ENCODE results near the gene NACAD.
"Not testable (repeated sequence)": the region's sequence is repeated elsewhere in the genome, so short reads cannot be mapped to it uniquely, and the experiment has no call there.

The NACAD gene

GRCh38 chr7:45053401-45053800, 35.4 kb downstream of the NACAD start:
- no peak for DNase-seq

DNA sequence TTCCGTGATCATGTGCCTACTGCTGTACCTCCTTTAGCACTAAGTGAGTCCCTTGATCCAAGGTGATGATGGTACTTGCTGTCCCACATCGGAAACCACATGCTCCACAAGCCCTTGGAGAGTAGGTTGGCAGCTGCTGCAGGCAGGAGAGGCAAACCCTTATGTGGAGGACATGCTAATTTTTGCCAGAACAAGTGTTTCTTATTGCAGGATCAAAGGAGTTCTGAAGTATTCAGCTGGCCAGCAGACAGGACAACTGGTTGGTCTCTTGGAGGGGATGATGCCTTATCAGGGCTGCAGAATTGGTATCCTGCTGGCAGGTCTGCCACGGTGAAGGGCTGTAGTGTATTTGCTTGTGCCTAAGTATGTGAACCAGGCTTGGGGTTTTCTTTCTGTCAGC, 36.8 kb downstream of the NACAD start:
- no peak for DNase-seq

GRCh38 chr7:45050198-45050597, 38.6 kb downstream of the NACAD start:
- no peak for DNase-seq

GRCh38 chr7:45048748-45049147, 40.0 kb downstream of the NACAD start:
- no peak for DNase-seq

GRCh38 chr7:45044338-45044737, 44.4 kb downstream of the NACAD start:
- no peak for DNase-seq

DNA sequence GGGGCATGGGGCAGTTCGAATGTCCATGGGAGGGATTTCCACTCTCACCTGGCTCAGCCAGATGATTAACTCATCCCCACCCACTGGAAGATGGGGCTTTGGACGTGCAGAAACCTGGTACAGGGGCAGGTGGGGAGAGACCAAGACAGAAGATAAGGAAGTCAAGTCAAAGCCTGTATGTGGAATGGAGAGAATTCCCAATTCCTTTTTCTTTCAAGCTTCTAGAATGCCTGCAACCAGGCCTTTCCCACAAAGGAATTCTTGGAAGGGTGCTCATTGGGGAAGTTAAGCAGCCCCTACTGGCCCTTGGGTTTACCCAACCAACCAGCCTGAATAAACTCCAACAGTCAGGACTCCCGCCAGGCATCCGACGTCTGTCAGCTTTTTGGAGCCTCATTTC, 49.7 kb downstream of the NACAD start:
- no peak for DNase-seq

DNA sequence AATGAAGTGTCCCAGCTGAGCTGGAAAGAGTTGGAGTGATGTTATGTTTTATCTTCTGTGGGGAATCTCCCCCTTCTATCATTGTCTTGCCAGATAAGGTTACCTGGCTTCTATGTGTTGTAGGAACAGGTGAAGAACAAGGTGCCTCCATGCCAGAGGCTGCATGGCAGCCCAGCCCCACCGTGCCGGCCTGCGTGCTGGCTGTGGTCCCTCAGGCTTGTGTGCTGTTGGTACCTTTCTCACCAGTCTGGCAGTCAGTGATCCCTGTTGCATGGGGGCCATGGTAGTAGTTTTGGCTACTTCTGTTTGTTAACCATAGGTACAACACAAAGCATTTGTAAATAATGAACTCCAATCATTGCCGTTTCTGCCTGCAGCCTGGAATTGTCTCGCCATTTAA, 50.9 kb downstream of the NACAD start:
- DNase-seq = no peak

GRCh38 chr7:45036796-45037195, 52.0 kb downstream of the NACAD start:
- DNase-seq = no peak

DNA sequence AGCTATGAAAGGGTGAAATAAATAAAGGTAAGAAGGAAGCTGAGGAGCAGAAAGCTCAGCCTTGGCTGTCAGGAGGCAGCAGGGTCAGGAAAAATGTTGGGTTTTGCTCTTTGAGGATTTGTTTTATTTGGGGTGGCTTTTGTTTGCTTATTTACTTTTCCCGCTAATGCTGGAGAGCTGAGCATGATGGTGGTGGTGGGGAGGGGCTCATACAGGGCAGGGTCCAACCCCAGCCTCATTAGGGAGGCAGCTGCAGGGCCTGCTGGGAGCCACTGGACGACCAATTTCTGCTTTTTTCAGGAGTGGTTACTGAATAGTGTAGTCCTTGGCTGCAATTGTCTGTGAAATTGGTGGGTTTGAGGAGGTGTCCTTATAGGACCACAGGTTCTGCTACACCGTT, 52.5 kb downstream of the NACAD start:
- DNase-seq = no peak

DNA sequence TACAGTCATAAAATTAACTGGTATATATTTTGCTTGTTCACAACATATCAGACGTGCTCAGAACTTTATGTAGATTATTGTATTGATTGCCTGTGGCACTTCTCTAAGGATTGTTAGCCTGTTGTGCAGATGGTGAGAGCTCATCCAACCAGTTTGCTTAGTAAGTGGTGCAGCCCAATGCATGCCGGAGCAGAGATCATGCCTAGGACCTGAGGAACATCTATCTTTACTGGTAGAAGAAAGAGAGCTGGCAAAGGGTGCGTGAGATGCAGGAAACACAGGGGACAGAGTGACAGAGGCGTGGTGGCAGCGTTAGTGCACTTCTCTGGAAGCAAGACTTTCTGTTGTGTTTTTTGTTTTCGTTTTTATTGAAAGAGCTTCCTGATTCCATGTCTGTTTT, 52.9 kb downstream of the NACAD start:
- DNase-seq = no peak

DNA sequence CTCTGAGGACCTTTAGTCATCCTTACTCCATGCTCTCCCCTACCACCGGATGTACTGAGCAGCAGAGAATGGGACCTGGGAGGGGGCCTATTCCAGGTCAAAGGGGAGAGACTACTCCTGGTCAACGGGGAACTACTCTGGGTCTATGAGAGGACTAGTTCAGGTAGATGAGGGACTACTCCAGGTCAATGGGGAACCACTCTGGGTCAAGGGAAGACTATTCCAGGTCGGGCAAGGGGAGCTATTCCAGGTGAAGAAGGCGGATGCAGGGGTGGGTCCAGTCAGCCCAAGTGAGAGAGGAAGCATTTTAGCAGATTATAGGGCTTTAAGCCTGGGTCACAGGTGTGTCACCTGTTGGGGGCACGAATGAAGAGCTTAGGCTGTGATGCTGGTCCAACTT, 53.4 kb downstream of the NACAD start:
- no peak for DNase-seq

DNA sequence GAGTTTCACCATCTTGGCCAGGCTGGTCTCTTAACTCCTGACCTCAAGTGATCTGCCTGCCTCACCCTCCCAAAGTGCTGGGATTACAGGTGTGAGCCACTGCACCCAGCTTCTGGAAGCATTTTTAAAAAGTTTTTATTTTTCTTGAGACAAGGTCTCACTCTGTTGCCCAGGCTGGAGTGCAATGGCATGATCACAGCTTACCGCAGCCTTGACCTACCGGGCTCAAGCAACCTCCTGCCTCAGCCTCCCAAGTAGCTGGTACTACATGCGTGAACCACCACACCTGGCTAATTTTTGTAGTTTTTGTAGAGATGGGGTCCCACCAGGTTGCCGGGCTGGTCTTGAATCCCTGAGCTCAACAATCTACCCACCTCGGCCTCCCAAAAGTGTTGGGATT, 54.1 kb downstream of the NACAD start:
- not testable (repeated sequence) for DNase-seq

GRCh38 chr7:45033931-45034290, 54.9 kb downstream of the NACAD start:
- DNase-seq = no peak

- DNase-seq = no peak
These were observed 55.4 kb downstream of the NACAD start for GRCh38 chr7:45033261-45033930.

DNA sequence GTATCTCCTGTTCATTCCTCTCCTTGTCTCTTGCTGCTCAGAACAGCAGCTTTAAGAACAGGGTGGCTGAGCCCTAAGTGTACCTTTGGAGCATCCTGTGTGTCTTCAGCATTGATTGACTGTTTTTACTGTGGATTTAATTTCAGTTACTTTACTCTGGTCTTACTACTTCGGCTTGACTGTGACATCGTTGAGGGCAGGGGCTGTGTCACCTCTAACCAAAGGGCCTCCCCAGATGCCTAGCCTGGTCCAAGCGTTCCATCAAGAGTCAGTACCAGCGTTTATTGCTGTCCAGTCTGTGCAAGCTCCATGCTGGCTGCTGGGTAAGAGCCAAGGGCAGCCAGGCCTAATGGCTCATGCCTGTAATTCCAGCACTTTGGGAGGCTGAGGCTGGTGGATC, 56.3 kb downstream of the NACAD start:
- DNase-seq = no peak

- no peak for DNase-seq
These were observed 56.9 kb downstream of the NACAD start for GRCh38 chr7:45031829-45032228.

Measured in activated effector memory CD4-positive, alpha-beta T cell treated with Interleukin-2 at 50 U/mL for 16 hours (primary cell).